Stimulated activated CD4-positive, alpha-beta T cell treated with anti-CD3 and anti-CD28 coated beads, Interleukin-4, amount 100 ng/mL, for 1 hour (primary cell): Measurements from ENCODE around the gene TACR1.
"Not testable (repeated sequence)": the region's sequence is repeated elsewhere in the genome, so short reads cannot be mapped to it uniquely, and the experiment has no call there.

Experiments used
- DNase-seq: peaks from one replicate; pipeline ENCODE4 v3.0.0-alpha.2; 2020

TACR1 gene

GRCh38 chr2:75199428-75200011 is at the start of gene TACR1:
Gene TACR1 (minus strand): TSS chr2:75199520. CDS start chr2:75198934, 586 bp downstream.
- peak; percentile 51 for DNase-seq

- DNase-seq: not testable (repeated sequence)
Measured at GRCh38 chr2:75248581-75248980, 49.3 kb upstream of the TACR1 start.

GRCh38 chr2:75246441-75247167 is 47.3 kb upstream of the TACR1 start:
- no peak for DNase-seq

GRCh38 chr2:75243219-75243618 is 43.9 kb upstream of the TACR1 start:
- DNase-seq: no peak

- DNase-seq: no peak
Measured at GRCh38 chr2:75241696-75242095, 42.4 kb upstream of the TACR1 start.

- no peak for DNase-seq
Measured at GRCh38 chr2:75238670-75239330, 39.5 kb upstream of the TACR1 start.

- DNase-seq: no peak
Measured at GRCh38 chr2:75237296-75237695, 38.0 kb upstream of the TACR1 start.

GRCh38 chr2:75233965-75234364 is 34.6 kb upstream of the TACR1 start:
- no peak for DNase-seq

- no peak for DNase-seq
Measured at GRCh38 chr2:75226617-75227016, 27.3 kb upstream of the TACR1 start.

- no peak for DNase-seq
Measured at GRCh38 chr2:75226099-75226498, 26.8 kb upstream of the TACR1 start.

GRCh38 chr2:75224636-75225094 is 25.3 kb upstream of the TACR1 start:
- no peak for DNase-seq

- DNase-seq: no peak
Measured at GRCh38 chr2:75222527-75222926, 23.2 kb upstream of the TACR1 start.

GRCh38 chr2:75221862-75222261 is 22.5 kb upstream of the TACR1 start:
- no peak for DNase-seq

- DNase-seq: not testable (repeated sequence)
Measured at GRCh38 chr2:75219213-75219612, 19.9 kb upstream of the TACR1 start.

GRCh38 chr2:75211266-75211770 is 12.0 kb upstream of the TACR1 start:
- no peak for DNase-seq

- DNase-seq: no peak
Measured at GRCh38 chr2:75210409-75210808, 11.1 kb upstream of the TACR1 start.

- no peak for DNase-seq
Measured at GRCh38 chr2:75208738-75209137, 9.4 kb upstream of the TACR1 start.

- no peak for DNase-seq
Measured at GRCh38 chr2:75204833-75205232, 5.5 kb upstream of the TACR1 start.

GRCh38 chr2:75202359-75202758 is 3.0 kb upstream of the TACR1 start:
- no peak for DNase-seq

- peak; percentile 1 for DNase-seq
Measured at GRCh38 chr2:75200140-75201096, 1.1 kb upstream of the TACR1 start.

- DNase-seq: no peak
Measured at GRCh38 chr2:75195076-75195691, 4.1 kb downstream of the TACR1 start.

- no peak for DNase-seq
Measured at GRCh38 chr2:75194184-75194868, 5.0 kb downstream of the TACR1 start.
